H1 (cell line): ENCODE measurements around the gene CHST11. TPM values are rescaled to one million over a fixed set of nuclear protein-coding genes. Genes with fewer than 3 reads are reported as not detected.

Source experiments
- CTCF ChIA-PET: fragments of 300-600 bp; sonication (Branson Sonifier 250); formaldehyde crosslinking; loops from one replicate; lab custom pipeline; 2021; ENCODE audit not compliant: partially characterized antibody; lab: Charles Lee
- POLR2A ChIA-PET: fragments of 300-600 bp; sonication (Branson Sonifier 250); formaldehyde crosslinking; loops from one replicate; lab custom pipeline; 2021; ENCODE audit warnings: inconsistent platforms; ENCODE audit not compliant: partially characterized antibody; lab: Charles Lee
- DNase-seq, 2 experiments: peaks; one replicate each; pipeline versions ENCODE4 v3.0.0 to v3.0.0-alpha.2; 2010 to 2022; ENCODE audit warnings: low spot score in 2 of 2, low read depth in 1 of 2, mixed read lengths in 1 of 2
- FAIRE-seq: peaks from 2 replicates; lab custom pipeline; 2011; peaks lifted over from hg19 to GRCh38; lab: Jason Lieb, UNC
- H2AFZ ChIP-seq: 2 replicates; pipeline ENCODE4 v1.8.1; 2012; ENCODE audit warnings: low read length, inconsistent platforms
- H2AK5ac ChIP-seq: 2 replicates; pipeline ENCODE4 v1.6.1; 2013; ENCODE audit warnings: low read depth, low read length
- H2BK120ac ChIP-seq: replicated peaks from 2 replicates; pipeline ENCODE3; 2013; ENCODE audit warnings: low read depth, low read length, inconsistent platforms
- H2BK12ac ChIP-seq: 2 replicates; pipeline ENCODE4 v1.6.1; 2013; ENCODE audit warnings: low read depth, low read length
- H2BK15ac ChIP-seq: 2 replicates; pipeline ENCODE4 v1.6.1; 2013; ENCODE audit warnings: low read length
- H2BK20ac ChIP-seq: 2 replicates; pipeline ENCODE4 v1.6.1; 2013; ENCODE audit warnings: low read length
- H2BK5ac ChIP-seq: 2 replicates; pipeline ENCODE4 v1.6.1; 2013; ENCODE audit warnings: low read depth, low read length
- H3K14ac ChIP-seq: 2 replicates; pipeline ENCODE4 v1.6.1; 2013; ENCODE audit warnings: inconsistent platforms; ENCODE audit not compliant: insufficient read length
- H3K18ac ChIP-seq: 2 replicates; pipeline ENCODE4 v1.6.1; 2013; ENCODE audit warnings: low read length; ENCODE audit errors: extremely low read depth
- H3K23ac ChIP-seq: 2 replicates; pipeline ENCODE4 v1.6.1; 2013; ENCODE audit warnings: inconsistent platforms; ENCODE audit not compliant: insufficient read length
- H3K23me2 ChIP-seq: 2 replicates; pipeline ENCODE4 v1.6.1; 2013; ENCODE audit warnings: low read depth, low read length
- H3K27ac ChIP-seq: 2 replicates; pipeline ENCODE4 v1.6.1; 2011; ENCODE audit warnings: low read depth, low read length, inconsistent platforms
- H3K27me3 ChIP-seq, 4 experiments: replicated peaks in 1 of 4; 1 replicate in 1 of 4; 2 replicates in 3 of 4; pipeline versions ENCODE4 v1.6.1 to v1.8.1; 2011 to 2013; ENCODE audit warnings: low read length in 3 of 4, mild to moderate bottlenecking in 3 of 4, inconsistent platforms in 2 of 4, mixed read lengths in 2 of 4, moderate library complexity in 1 of 4; ENCODE audit not compliant: control insufficient read depth in 3 of 4, insufficient read depth in 3 of 4; ENCODE audit errors: extremely low read depth in 1 of 4
- H3K36me3 ChIP-seq, 4 experiments: 2 replicates each; pipeline versions ENCODE4 v1.6.1 to v1.8.1; 2011 to 2013; ENCODE audit warnings: mild to moderate bottlenecking in 4 of 4, low read length in 3 of 4, moderate library complexity in 2 of 4, control low read depth in 1 of 4, inconsistent platforms in 1 of 4; ENCODE audit not compliant: insufficient read depth in 4 of 4, control insufficient read depth in 2 of 4
- H3K4ac ChIP-seq: replicated peaks from 2 replicates; pipeline ENCODE3; 2013; ENCODE audit warnings: low read length, low read depth, mixed read lengths, inconsistent platforms; ENCODE audit not compliant: insufficient read length
- H3K4me1 ChIP-seq, 4 experiments: replicated peaks in 1 of 4; 1 replicate in 1 of 4; 2 replicates in 3 of 4; pipeline versions ENCODE4 v1.6.1 to v1.8.1; 2011 to 2013; ENCODE audit warnings: low read length in 3 of 4, inconsistent platforms in 2 of 4, mixed read lengths in 1 of 4; ENCODE audit not compliant: insufficient read depth in 4 of 4, control insufficient read depth in 3 of 4
- H3K4me2 ChIP-seq, 2 experiments: 2 replicates each; pipeline versions ENCODE4 v1.6.1 to v1.8.1; 2011 to 2013; ENCODE audit warnings: low read depth in 2 of 2, low read length in 2 of 2, control low read depth in 1 of 2, inconsistent platforms in 1 of 2, mild to moderate bottlenecking in 1 of 2; ENCODE audit not compliant: insufficient read depth in 1 of 2
- H3K4me3 ChIP-seq, 4 experiments: fragments of 200-600, 300-600 bp in 1 of 4; sonication (generic), shearing (Covaris generic), sonication (Bioruptor Twin) in 1 of 4; 2 replicates each; pipeline versions ENCODE4 v1.5.1 to v1.8.1; 2011 to 2016; ENCODE audit warnings: low read length in 4 of 4, low read depth in 3 of 4, control low read depth in 2 of 4, inconsistent platforms in 2 of 4, mild to moderate bottlenecking in 2 of 4, mixed read lengths in 1 of 4, moderate library complexity in 1 of 4; ENCODE audit not compliant: insufficient read depth in 2 of 4; ENCODE audit errors: extremely low read depth in 1 of 4
- H3K56ac ChIP-seq: replicated peaks from 2 replicates; pipeline ENCODE3; 2013; ENCODE audit warnings: low read depth, mild to moderate bottlenecking, mixed read lengths, low read length, inconsistent platforms; ENCODE audit not compliant: insufficient read length
- H3K79me1 ChIP-seq: 2 replicates; pipeline ENCODE4 v1.6.1; 2013; ENCODE audit warnings: low read depth, low read length, control low read depth
- H3K79me2 ChIP-seq, 2 experiments: 2 replicates each; pipeline versions ENCODE4 v1.6.1 to v1.8.1; 2012 to 2013; ENCODE audit warnings: low read length in 2 of 2, mild to moderate bottlenecking in 2 of 2, inconsistent platforms in 1 of 2; ENCODE audit not compliant: insufficient read depth in 2 of 2, control insufficient read depth in 1 of 2
- H3K9ac ChIP-seq, 4 experiments: replicated peaks in 1 of 4; 1 replicate in 1 of 4; 2 replicates in 3 of 4; pipeline versions ENCODE4 v1.6.1 to v1.8.1; 2011 to 2013; ENCODE audit warnings: low read depth in 3 of 4, low read length in 3 of 4, control low read depth in 2 of 4, mild to moderate bottlenecking in 2 of 4, moderate library complexity in 2 of 4, inconsistent platforms in 1 of 4; ENCODE audit errors: extremely low read depth in 1 of 4
- H3K9me3 ChIP-seq, 2 experiments: 2 replicates each; pipeline versions ENCODE4 v1.6.1 to v1.8.1; 2012 to 2013; ENCODE audit warnings: mild to moderate bottlenecking in 2 of 2, moderate library complexity in 2 of 2, control low read depth in 1 of 2, inconsistent platforms in 1 of 2, low read depth in 1 of 2, low read length in 1 of 2, mixed read lengths in 1 of 2; ENCODE audit not compliant: insufficient read depth in 2 of 2
- H4K20me1 ChIP-seq, 2 experiments: replicated peaks in 1 of 2; 2 replicates each; pipeline versions ENCODE3 to v1.8.1; 2011 to 2013; ENCODE audit warnings: inconsistent platforms in 2 of 2, low read length in 2 of 2, mild to moderate bottlenecking in 1 of 2; ENCODE audit not compliant: insufficient read depth in 2 of 2, control insufficient read depth in 1 of 2
- H4K5ac ChIP-seq: 2 replicates; pipeline ENCODE4 v1.6.1; 2013; ENCODE audit warnings: low read length, low read depth, mixed read lengths, inconsistent platforms; ENCODE audit not compliant: insufficient read length
- H4K8ac ChIP-seq: 2 replicates; pipeline ENCODE4 v1.8.0; 2013; ENCODE audit warnings: mild to moderate bottlenecking, moderate library complexity, low read length, inconsistent platforms; ENCODE audit not compliant: insufficient read depth; ENCODE audit errors: extremely low read depth
- H4K91ac ChIP-seq: replicated peaks from 2 replicates; pipeline ENCODE3; 2013; ENCODE audit warnings: low read length, mixed read lengths, inconsistent platforms; ENCODE audit not compliant: insufficient read length
- CEBPB ChIP-seq: IDR thresholded peaks from 2 replicates; pipeline ENCODE4 v1.6.1; 2012; ENCODE audit warnings: low read depth, low read length
- EP300 ChIP-seq, 2 experiments: IDR thresholded peaks; 1 replicate in 1 of 2; 2 replicates in 1 of 2; pipeline ENCODE4 v1.6.1; 2011 to 2012; ENCODE audit warnings: low read depth in 2 of 2, low read length in 2 of 2, mild to moderate bottlenecking in 2 of 2, borderline replicate concordance in 1 of 2, inconsistent platforms in 1 of 2, moderate library complexity in 1 of 2
- KDM5A ChIP-seq: fragments of 200-600 bp; IDR thresholded peaks from 2 replicates; pipeline ENCODE4 v1.7.1; 2012; ENCODE audit warnings: mild to moderate bottlenecking, low read length, inconsistent platforms, mixed read lengths
- MAFK ChIP-seq: IDR thresholded peaks from 2 replicates; pipeline ENCODE4 v1.6.1; 2012; ENCODE audit warnings: low read depth, mild to moderate bottlenecking, improper control_type of control experiment, low read length
- RNF2 ChIP-seq: fragments of 200-900, 300-1000 bp; sonication (generic); IDR thresholded peaks from 2 replicates; pipeline ENCODE4 v1.7.1; 2016; ENCODE audit warnings: borderline replicate concordance, low read depth, mild to moderate bottlenecking, antibody characterized with exemption, low read length; ENCODE audit not compliant: poor library complexity, severe bottlenecking; ENCODE audit errors: missing control alignments
- SIRT6 ChIP-seq: IDR thresholded peaks from one replicate; pipeline ENCODE4 v1.7.1; 2012; ENCODE audit warnings: low read length, inconsistent platforms
- SP1 ChIP-seq: IDR thresholded peaks from 2 replicates; pipeline ENCODE4 v1.6.1; 2011; ENCODE audit warnings: low read depth, low read length
- SP4 ChIP-seq: IDR thresholded peaks from 2 replicates; pipeline ENCODE4 v1.6.1; 2012; ENCODE audit warnings: low read length, inconsistent platforms
- TAF7 ChIP-seq: optimal IDR thresholded peaks from 2 replicates; pipeline ENCODE3; 2011; ENCODE audit warnings: low read depth, mild to moderate bottlenecking, inconsistent platforms, low read length, moderate library complexity, borderline replicate concordance
- TEAD4 ChIP-seq: IDR thresholded peaks from 2 replicates; pipeline ENCODE4 v1.6.1; 2012; ENCODE audit warnings: low read depth, low read length, inconsistent platforms, mixed read lengths
- USF2 ChIP-seq: IDR thresholded peaks from 2 replicates; pipeline ENCODE4 v1.6.1; 2011; ENCODE audit warnings: low read length, improper control_type of control experiment
- WGBS, 2 experiments: shearing (Covaris generic) in 1 of 2; methylation state at CpG; one replicate each; pipeline versions ENCODE4 v1.1.6 to v1.1.7; 2013 to 2015; ENCODE audit warnings: low lambda C conversion rate in 2 of 2, mixed read lengths in 2 of 2, inconsistent platforms in 1 of 2, low coverage in 1 of 2, missing lambda C conversion rate in 1 of 2; ENCODE audit not compliant: insufficient replicate concordance in 2 of 2, insufficient coverage in 1 of 2, insufficient read length in 1 of 2; ENCODE audit errors: extremely low coverage in 1 of 2, missing lambda C conversion rate in 1 of 2; 5-methylcytosine and 5-hydroxymethylcytosine counted together
- polyA plus RNA-seq, 7 experiments: library from polyadenylated mRNA; depleted of rRNA in 3 of 7; stranded (reverse) in 5 of 7; unstranded in 2 of 7; fragments of >200 nt in 5 of 7; fragments of 200-250 nt in 2 of 7; gene quantifications; 1 replicate in 5 of 7; 2 replicates in 1 of 7; 4 replicates in 1 of 7; pipeline versions ENCODE4 v1.2.1 to v1.2.3, GENCODE V29; 2011 to 2013; ENCODE audit warnings: missing spikeins in 2 of 7, mixed read lengths in 2 of 7
- total RNA-seq: library from RNA; stranded (reverse); fragmentation: NEBNext Ultra II Directional; extraction: Animal tissue kit (Norgen Biotek cat#: 25700); gene quantifications from 2 replicates; pipeline ENCODE4 v1.2.1, GENCODE V29; 2021

Gene CHST11
- total and polyA plus RNA-seq, 2 of the 8 experiments (the other 6 are each of a cell fraction or from before 2014, with no cell fraction given): 14.4 to 20.8 TPM

GRCh38 chr12:104740668-104741067 is 283.9 kb downstream of the CHST11 start:
- Histone ChIP-seq H4K5ac (no peak overlapping the region), H3K27ac (no peak overlapping the region), H4K8ac (no peak overlapping the region), H2BK5ac (no peak overlapping the region), H3K27me3 (no peaks in the 10 kb centered on the region), H2BK120ac (no peak overlapping the region), H3K36me3 (no peaks in the 10 kb centered on the region; a peak in 1 of 8 replicates), H3K4me1 (peaks cover 0 to 13% (median 8%) of the 10 kb centered on the region in 4 experiments; a peak in 6 of 7 replicates), H3K9ac (no peak overlapping the region), H3K18ac (no peak overlapping the region), H3K79me2 (no peaks in the 10 kb centered on the region), H2AK5ac (no peak overlapping the region), H3K9me3 (no peaks in the 10 kb centered on the region), H3K4me2 (no peak overlapping the region), H3K4me3 (no peak overlapping the region), H3K56ac (no peak overlapping the region), H3K14ac (no peak overlapping the region), H2BK12ac (no peak overlapping the region), H3K79me1 (no peaks in the 10 kb centered on the region), H4K20me1 (no peaks in the 10 kb centered on the region), H2AFZ (no peak overlapping the region), H3K23me2 (no peaks in the 10 kb centered on the region), H3K4ac (no peak overlapping the region), H4K91ac (no peak overlapping the region), H2BK15ac (no peak overlapping the region), H3K23ac (no peak overlapping the region), H2BK20ac (no peak overlapping the region)
- DNase-seq: no peak
- ChIA-PET CTCF (interaction anchor here (0.6 to 1.4 kb wide), 6 partner anchors 14 to 230 kb away, joined by 3 to 4 read pairs (median 3); no protein-coding TSS in a partner anchor), POLR2A (no interaction called here)
- no peak for FAIRE-seq
- WGBS, 2 experiments: 97% methylated on average over 6 of the region's 6 CpGs; no CpG with 5 or more reads in 1 of the 2 experiments
- no peak for TF ChIP-seq SIRT6
- no peak for TF ChIP-seq USF2
- TF ChIP-seq KDM5A: no peak
- TF ChIP-seq CEBPB: no peak
- TF ChIP-seq RNF2: no peak
- no peak for TF ChIP-seq SP1
- no peak for TF ChIP-seq MAFK
- no peak for TF ChIP-seq TAF7
- no peak for TF ChIP-seq EP300 (IDR thresholded peaks at IDR 0.05; ENCODE audit: borderline replicate concordance in 1 of 2, low read depth in 2 of 2, low read length in 2 of 2)
- no peak for TF ChIP-seq SP4
- no peak for TF ChIP-seq TEAD4
